ENCODE data around the gene PTPN1. TPM values are rescaled to one million over a fixed set of nuclear protein-coding genes. Genes with fewer than 3 reads are reported as not detected.

The PTPN1 gene
- total and polyA plus RNA-seq, 2 experiments from 2014 or later, result 16.9 to 26.4 TPM

DNA sequence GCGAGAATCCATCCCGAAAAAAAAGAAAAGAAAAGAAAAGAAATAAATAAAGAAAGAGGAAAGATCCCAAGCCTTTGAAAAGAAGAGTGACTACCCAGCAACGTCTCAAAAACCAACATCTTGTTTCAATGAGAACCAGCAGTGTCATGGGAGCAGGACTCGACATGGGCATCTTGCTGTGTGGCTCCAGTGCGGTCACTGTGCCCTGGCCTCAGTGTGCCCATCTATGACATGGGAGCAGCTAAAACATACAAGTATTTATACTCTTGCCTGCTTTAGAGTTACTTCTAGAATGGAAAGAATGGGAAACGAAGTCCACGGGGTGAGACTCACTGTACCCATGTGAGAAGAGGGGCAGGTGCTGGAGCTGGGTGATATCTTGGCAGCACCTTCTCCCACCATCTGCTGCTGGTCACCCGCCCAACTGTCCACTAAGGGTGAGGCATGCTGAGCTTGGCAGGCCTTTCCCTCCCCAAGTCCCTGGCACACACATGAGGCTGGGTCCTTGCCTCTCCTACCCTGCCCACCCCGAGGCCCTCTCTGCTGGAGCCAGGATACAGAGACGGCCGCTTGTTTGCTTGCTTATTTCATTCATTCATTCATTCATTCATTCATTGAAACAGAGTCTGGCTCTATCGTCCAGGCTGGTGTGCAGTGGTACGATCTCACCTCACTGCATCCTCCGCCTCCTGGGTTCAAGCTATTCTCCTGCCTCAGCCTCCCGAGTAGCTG is 103.4 kb downstream of the PTPN1 start:
- Mint-ChIP-seq H3K27me3 (ENCODE audit: insufficient read depth, low read depth, poor library complexity) (peaks cover 12% of the 10 kb centered on the region), H3K4me3 (no peak overlapping the region), H3K4me1 (peaks cover 14% of the 10 kb centered on the region; the same call in 2 of the 3 replicates), H3K36me3 (ENCODE audit: low read depth) (no peaks in the 10 kb centered on the region), H3K27ac (no peak overlapping the region), H3K9me3 (no peaks in the 10 kb centered on the region)
- no peaks in the 10 kb centered on the region for H3F3A ChIP-seq (replicated peaks; ENCODE audit: low read depth)
- H2AFZ ChIP-seq, result no peak overlapping the region
- H3K27me3 ChIP-seq (ENCODE audit: insufficient read depth), result no peaks in the 10 kb centered on the region
- TF ChIP-seq, protein P1, sequence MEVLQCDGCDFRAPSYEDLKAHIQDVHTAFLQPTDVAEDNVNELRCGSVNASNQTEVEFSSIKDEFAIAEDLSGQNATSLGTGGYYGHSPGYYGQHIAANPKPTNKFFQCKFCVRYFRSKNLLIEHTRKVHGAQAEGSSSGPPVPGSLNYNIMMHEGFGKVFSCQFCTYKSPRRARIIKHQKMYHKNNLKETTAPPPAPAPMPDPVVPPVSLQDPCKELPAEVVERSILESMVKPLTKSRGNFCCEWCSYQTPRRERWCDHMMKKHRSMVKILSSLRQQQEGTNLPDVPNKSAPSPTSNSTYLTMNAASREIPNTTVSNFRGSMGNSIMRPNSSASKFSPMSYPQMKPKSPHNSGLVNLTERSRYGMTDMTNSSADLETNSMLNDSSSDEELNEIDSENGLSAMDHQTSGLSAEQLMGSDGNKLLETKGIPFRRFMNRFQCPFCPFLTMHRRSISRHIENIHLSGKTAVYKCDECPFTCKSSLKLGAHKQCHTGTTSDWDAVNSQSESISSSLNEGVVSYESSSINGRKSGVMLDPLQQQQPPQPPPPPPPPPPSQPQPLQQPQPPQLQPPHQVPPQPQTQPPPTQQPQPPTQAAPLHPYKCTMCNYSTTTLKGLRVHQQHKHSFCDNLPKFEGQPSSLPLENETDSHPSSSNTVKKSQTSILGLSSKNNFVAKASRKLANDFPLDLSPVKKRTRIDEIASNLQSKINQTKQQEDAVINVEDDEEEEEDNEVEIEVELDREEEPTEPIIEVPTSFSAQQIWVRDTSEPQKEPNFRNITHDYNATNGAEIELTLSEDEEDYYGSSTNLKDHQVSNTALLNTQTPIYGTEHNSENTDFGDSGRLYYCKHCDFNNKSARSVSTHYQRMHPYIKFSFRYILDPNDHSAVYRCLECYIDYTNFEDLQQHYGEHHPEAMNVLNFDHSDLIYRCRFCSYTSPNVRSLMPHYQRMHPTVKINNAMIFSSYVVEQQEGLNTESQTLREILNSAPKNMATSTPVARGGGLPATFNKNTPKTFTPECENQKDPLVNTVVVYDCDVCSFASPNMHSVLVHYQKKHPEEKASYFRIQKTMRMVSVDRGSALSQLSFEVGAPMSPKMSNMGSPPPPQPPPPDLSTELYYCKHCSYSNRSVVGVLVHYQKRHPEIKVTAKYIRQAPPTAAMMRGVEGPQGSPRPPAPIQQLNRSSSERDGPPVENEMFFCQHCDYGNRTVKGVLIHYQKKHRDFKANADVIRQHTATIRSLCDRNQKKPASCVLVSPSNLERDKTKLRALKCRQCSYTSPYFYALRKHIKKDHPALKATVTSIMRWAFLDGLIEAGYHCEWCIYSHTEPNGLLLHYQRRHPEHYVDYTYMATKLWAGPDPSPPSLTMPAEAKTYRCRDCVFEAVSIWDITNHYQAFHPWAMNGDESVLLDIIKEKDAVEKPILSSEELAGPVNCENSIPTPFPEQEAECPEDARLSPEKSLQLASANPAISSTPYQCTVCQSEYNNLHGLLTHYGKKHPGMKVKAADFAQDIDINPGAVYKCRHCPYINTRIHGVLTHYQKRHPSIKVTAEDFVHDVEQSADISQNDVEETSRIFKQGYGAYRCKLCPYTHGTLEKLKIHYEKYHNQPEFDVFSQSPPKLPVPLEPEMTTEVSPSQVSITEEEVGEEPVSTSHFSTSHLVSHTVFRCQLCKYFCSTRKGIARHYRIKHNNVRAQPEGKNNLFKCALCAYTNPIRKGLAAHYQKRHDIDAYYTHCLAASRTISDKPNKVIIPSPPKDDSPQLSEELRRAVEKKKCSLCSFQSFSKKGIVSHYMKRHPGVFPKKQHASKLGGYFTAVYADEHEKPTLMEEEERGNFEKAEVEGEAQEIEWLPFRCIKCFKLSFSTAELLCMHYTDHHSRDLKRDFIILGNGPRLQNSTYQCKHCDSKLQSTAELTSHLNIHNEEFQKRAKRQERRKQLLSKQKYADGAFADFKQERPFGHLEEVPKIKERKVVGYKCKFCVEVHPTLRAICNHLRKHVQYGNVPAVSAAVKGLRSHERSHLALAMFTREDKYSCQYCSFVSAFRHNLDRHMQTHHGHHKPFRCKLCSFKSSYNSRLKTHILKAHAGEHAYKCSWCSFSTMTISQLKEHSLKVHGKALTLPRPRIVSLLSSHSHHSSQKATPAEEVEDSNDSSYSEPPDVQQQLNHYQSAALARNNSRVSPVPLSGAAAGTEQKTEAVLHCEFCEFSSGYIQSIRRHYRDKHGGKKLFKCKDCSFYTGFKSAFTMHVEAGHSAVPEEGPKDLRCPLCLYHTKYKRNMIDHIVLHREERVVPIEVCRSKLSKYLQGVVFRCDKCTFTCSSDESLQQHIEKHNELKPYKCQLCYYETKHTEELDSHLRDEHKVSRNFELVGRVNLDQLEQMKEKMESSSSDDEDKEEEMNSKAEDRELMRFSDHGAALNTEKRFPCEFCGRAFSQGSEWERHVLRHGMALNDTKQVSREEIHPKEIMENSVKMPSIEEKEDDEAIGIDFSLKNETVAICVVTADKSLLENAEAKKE (CRISPR knock-in tag; IDR thresholded peaks at IDR 0.05), result no peak
- no peak for TF ChIP-seq CREB1 (CRISPR knock-in tag; IDR thresholded peaks at IDR 0.05; ENCODE audit: low read depth)
- no peak for TF ChIP-seq ZNF114 (CRISPR knock-in tag; IDR thresholded peaks at IDR 0.05)
- no peak for TF ChIP-seq EZH2 (IDR thresholded peaks at IDR 0.05; ENCODE audit: low read depth, unreplicated experiment)
- TF ChIP-seq, protein P2, sequence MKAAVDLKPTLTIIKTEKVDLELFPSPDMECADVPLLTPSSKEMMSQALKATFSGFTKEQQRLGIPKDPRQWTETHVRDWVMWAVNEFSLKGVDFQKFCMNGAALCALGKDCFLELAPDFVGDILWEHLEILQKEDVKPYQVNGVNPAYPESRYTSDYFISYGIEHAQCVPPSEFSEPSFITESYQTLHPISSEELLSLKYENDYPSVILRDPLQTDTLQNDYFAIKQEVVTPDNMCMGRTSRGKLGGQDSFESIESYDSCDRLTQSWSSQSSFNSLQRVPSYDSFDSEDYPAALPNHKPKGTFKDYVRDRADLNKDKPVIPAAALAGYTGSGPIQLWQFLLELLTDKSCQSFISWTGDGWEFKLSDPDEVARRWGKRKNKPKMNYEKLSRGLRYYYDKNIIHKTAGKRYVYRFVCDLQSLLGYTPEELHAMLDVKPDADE (IDR thresholded peaks at IDR 0.05), result no peak
- no peak for TF ChIP-seq POLR2AphosphoS5 (IDR thresholded peaks at IDR 0.05; ENCODE audit: low read depth)
- TF ChIP-seq JUNB (IDR thresholded peaks at IDR 0.05; ENCODE audit: unreplicated experiment), result no peak
- TF ChIP-seq, protein P3, sequence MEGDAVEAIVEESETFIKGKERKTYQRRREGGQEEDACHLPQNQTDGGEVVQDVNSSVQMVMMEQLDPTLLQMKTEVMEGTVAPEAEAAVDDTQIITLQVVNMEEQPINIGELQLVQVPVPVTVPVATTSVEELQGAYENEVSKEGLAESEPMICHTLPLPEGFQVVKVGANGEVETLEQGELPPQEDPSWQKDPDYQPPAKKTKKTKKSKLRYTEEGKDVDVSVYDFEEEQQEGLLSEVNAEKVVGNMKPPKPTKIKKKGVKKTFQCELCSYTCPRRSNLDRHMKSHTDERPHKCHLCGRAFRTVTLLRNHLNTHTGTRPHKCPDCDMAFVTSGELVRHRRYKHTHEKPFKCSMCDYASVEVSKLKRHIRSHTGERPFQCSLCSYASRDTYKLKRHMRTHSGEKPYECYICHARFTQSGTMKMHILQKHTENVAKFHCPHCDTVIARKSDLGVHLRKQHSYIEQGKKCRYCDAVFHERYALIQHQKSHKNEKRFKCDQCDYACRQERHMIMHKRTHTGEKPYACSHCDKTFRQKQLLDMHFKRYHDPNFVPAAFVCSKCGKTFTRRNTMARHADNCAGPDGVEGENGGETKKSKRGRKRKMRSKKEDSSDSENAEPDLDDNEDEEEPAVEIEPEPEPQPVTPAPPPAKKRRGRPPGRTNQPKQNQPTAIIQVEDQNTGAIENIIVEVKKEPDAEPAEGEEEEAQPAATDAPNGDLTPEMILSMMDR (conservative IDR thresholded peaks at IDR 0.05; ENCODE audit: low read depth in 2 of 2), result no peak
- TF ChIP-seq EZH2phosphoT487 (IDR thresholded peaks at IDR 0.05; ENCODE audit: unreplicated experiment), result no peak
- TF ChIP-seq NANOG (IDR thresholded peaks at IDR 0.05; ENCODE audit: borderline replicate concordance), result no peak
- no peak for TF ChIP-seq ZNF331 (CRISPR knock-in tag; IDR thresholded peaks at IDR 0.05; ENCODE audit: low read depth)
- H3K4me1 ChIP-seq (ENCODE audit: insufficient read depth), result no peaks in the 10 kb centered on the region
- H3K79me2 ChIP-seq (replicated peaks; ENCODE audit: insufficient read depth), result no peaks in the 10 kb centered on the region
- ATAC-seq, result no peak
- H3K4me3 ChIP-seq, result no peak overlapping the region
- no peak overlapping the region for H3K4me2 ChIP-seq
- H4K20me1 ChIP-seq (replicated peaks; ENCODE audit: insufficient read depth), result no peaks in the 10 kb centered on the region
- no peak for DNase-seq (ENCODE audit: low spot score)
- no peak overlapping the region for H3K27ac ChIP-seq (ENCODE audit: low read depth)
- H3K36me3 ChIP-seq (ENCODE audit: insufficient read depth), result no peaks in the 10 kb centered on the region
- no peaks in the 10 kb centered on the region for H3K9me2 ChIP-seq (ENCODE audit: insufficient read depth)

Data from GM23338 (cell line).